ENCODE measurements around the gene ARMC2.

DNA sequence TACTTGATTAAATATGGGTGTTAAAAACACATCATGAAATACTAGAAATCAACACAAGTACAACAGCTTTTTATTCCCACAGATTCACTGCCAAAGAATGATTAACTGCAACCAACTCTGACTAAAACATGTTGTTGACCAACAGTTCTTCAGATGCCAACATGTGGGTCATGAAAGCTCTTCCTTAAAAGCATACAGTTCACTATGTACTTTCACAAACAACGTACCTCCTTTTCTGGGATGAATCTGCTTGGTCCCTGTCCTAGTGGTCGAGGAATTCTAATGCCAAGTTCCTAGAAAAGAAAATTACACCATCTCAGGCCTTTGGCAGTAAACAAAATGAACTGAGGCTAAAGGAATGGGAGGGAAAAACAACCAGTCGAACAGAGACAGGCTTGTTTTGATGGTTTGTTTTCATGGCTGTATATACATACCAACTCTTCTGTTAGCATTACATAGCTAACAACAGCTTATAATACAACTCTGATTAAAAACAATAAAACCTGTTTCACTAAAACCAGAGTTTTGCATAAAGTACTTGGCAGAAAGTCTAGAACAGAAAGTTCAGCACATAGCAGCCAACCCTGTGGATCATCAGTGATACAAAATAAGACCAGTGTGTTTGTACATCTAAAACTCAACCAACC is 154.0 kb downstream of the ARMC2 start:
- TF ChIP-seq YY1 (IDR thresholded peaks at IDR 0.05; ENCODE audit: insufficient read depth, insufficient read length) (no peak), SUZ12 (IDR thresholded peaks at IDR 0.05; ENCODE audit: extremely low read depth, insufficient read depth, insufficient read length) (no peak)

All from NT2/D1 (cell line).